K562 (cell line): ENCODE data around the gene VPS37D. TPM values are rescaled to one million over a fixed set of nuclear protein-coding genes. Genes with fewer than 3 reads are reported as not detected.

Experiments used
- BCL6 ChIP-seq: fragments of 250-450 bp; sonication (Bioruptor Pico); IDR thresholded peaks from 2 replicates; pipeline ENCODE4 v1.4.0; 2020
- BRCA1 ChIP-seq, 2 experiments: fragments of 450-650 bp in 1 of 2; sonication (generic) in 1 of 2; formaldehyde crosslinking in 1 of 2; IDR thresholded peaks; 2 replicates each; pipeline versions ENCODE4 v1.5.0 to v1.6.1; 2017 to 2020; ENCODE audit warnings: mild to moderate bottlenecking in 1 of 2, missing genetic modification reagents in 1 of 2
- CC2D1A ChIP-seq: fragments of 450-650 bp; IDR thresholded peaks from 2 replicates; pipeline ENCODE4 v1.6.1; 2017; ENCODE audit warnings: mild to moderate bottlenecking
- COPS2 ChIP-seq: fragments of 450-650 bp; conservative IDR thresholded peaks from 2 replicates; pipeline ENCODE4 v1.6.1; 2016; ENCODE audit warnings: mild to moderate bottlenecking, moderate library complexity
- ESRRB ChIP-seq: fragments of 250-450 bp; sonication (Bioruptor Pico); IDR thresholded peaks from 2 replicates; pipeline ENCODE4 v1.5.0; 2020; ENCODE audit warnings: mild to moderate bottlenecking, moderate library complexity, borderline replicate concordance
- FOS ChIP-seq: IDR thresholded peaks from 3 replicates; pipeline ENCODE4 v1.6.1; 2011; ENCODE audit not compliant: insufficient read length; ENCODE audit errors: extremely low read depth
- PYGO2 ChIP-seq: fragments of 450-650 bp; IDR thresholded peaks from 2 replicates; pipeline ENCODE4 v1.6.1; 2016; ENCODE audit warnings: mild to moderate bottlenecking, missing genetic modification characterization, moderate library complexity, missing compliant biosample characterization
- RUNX1 ChIP-seq: sonication (generic); IDR thresholded peaks from 2 replicates; pipeline ENCODE4 v1.6.1; 2016; ENCODE audit warnings: antibody characterized with exemption, low read depth
- TCF7 ChIP-seq: sonication (generic); IDR thresholded peaks from 2 replicates; pipeline ENCODE4 v1.6.1; 2016; ENCODE audit warnings: antibody characterized with exemption, borderline replicate concordance
- ZBTB8A ChIP-seq: fragments of 450-650 bp; IDR thresholded peaks from 2 replicates; pipeline ENCODE4 v1.6.1; 2018; ENCODE audit warnings: mild to moderate bottlenecking, moderate library complexity; ENCODE audit not compliant: partially characterized antibody
- ZNF12 ChIP-seq: sonication (generic); formaldehyde crosslinking; IDR thresholded peaks from 2 replicates; pipeline ENCODE4 v1.4.0; 2020; ENCODE audit warnings: mild to moderate bottlenecking, missing genetic modification reagents
- ZNF134 ChIP-seq: fragments of 250-450 bp; sonication (Bioruptor Pico); conservative IDR thresholded peaks from 2 replicates; pipeline ENCODE4 v1.4.0; 2020
- ZNF311 ChIP-seq: fragments of 250-450 bp; sonication (Bioruptor Pico); IDR thresholded peaks from 2 replicates; pipeline ENCODE4 v1.4.0; 2020; ENCODE audit warnings: mild to moderate bottlenecking, moderate library complexity
- ZNF445 ChIP-seq: fragments of 250-450 bp; sonication (Bioruptor Pico); IDR thresholded peaks from 2 replicates; pipeline ENCODE4 v1.4.0; 2020; ENCODE audit warnings: low read depth, mild to moderate bottlenecking, moderate library complexity
- ZNF644 ChIP-seq: fragments of 200-800 bp; sonication (Bioruptor generic); IDR thresholded peaks from 2 replicates; pipeline ENCODE4 v1.6.1; 2016; ENCODE audit warnings: low read depth, missing genetic modification characterization, missing compliant biosample characterization
- ZNF696 ChIP-seq: fragments of 250-450 bp; sonication (Bioruptor Pico); conservative IDR thresholded peaks from 2 replicates; pipeline ENCODE4 v1.4.0; 2020; ENCODE audit warnings: mild to moderate bottlenecking, moderate library complexity
- polyA plus RNA-seq, 8 experiments: library from polyadenylated mRNA; depleted of rRNA in 4 of 8; stranded (reverse) in 5 of 8; unstranded in 3 of 8; fragments of >200 nt; fragmentation: Nextera tagmentation in 2 of 8; fragmentation: Illumina TruSeq in 1 of 8; extraction: Ambion mirVana in 2 of 8; extraction: Trizol in 1 of 8; gene quantifications; 2 replicates each; pipeline versions ENCODE4 v1.2.1 to v1.2.3, GENCODE V29; 2011 to 2014; ENCODE audit warnings: inconsistent platforms in 1 of 8, missing spikeins in 1 of 8
- total RNA-seq, 7 experiments: library from RNA; depleted of rRNA in 6 of 7; stranded (reverse); fragments of >200 nt in 6 of 7; fragmentation: Illumina TruSeq in 2 of 7; extraction: Trizol in 2 of 7; gene quantifications; 2 replicates each; pipeline versions ENCODE4 v1.2.1 to v1.2.3, GENCODE V29; 2011 to 2021; ENCODE audit warnings: low replicate concordance in 1 of 7
- TF ChIP-seq, protein P1 (sequence below): IDR thresholded peaks from 2 replicates; pipeline ENCODE4 v1.6.1; 2011; ENCODE audit warnings: borderline replicate concordance, low read depth, mild to moderate bottlenecking, moderate library complexity, low read length; ENCODE audit not compliant: insufficient read depth, poor library complexity, severe bottlenecking
- TF ChIP-seq, protein P2 (sequence below): IDR thresholded peaks from 2 replicates; pipeline ENCODE4 v1.6.1; 2014; ENCODE audit warnings: antibody characterized with exemption
- TF ChIP-seq, protein P3 (sequence below): fragments of 250-450 bp; sonication (Bioruptor Pico); IDR thresholded peaks from 2 replicates; pipeline ENCODE4 v1.8.0; 2022; ENCODE audit warnings: moderate library complexity, mild to moderate bottlenecking, inconsistent platforms
- TF ChIP-seq, protein P4 (sequence below): fragments of 450-650 bp; IDR thresholded peaks from one replicate; pipeline ENCODE4 v1.6.1; 2018; ENCODE audit warnings: mild to moderate bottlenecking, moderate library complexity; ENCODE audit not compliant: partially characterized antibody
- TF ChIP-seq, protein P5 (sequence below): fragments of 450-650 bp; IDR thresholded peaks from 2 replicates; pipeline ENCODE4 v1.6.1; 2018; ENCODE audit warnings: mild to moderate bottlenecking, low read depth; ENCODE audit not compliant: partially characterized antibody

The VPS37D gene
- total and polyA plus RNA-seq, 9 of the 15 experiments (the other 6 are each of a cell fraction or from before 2014, with no cell fraction given): 0.25 to 2.3 (median 1.0) TPM; not detected in 3

DNA sequence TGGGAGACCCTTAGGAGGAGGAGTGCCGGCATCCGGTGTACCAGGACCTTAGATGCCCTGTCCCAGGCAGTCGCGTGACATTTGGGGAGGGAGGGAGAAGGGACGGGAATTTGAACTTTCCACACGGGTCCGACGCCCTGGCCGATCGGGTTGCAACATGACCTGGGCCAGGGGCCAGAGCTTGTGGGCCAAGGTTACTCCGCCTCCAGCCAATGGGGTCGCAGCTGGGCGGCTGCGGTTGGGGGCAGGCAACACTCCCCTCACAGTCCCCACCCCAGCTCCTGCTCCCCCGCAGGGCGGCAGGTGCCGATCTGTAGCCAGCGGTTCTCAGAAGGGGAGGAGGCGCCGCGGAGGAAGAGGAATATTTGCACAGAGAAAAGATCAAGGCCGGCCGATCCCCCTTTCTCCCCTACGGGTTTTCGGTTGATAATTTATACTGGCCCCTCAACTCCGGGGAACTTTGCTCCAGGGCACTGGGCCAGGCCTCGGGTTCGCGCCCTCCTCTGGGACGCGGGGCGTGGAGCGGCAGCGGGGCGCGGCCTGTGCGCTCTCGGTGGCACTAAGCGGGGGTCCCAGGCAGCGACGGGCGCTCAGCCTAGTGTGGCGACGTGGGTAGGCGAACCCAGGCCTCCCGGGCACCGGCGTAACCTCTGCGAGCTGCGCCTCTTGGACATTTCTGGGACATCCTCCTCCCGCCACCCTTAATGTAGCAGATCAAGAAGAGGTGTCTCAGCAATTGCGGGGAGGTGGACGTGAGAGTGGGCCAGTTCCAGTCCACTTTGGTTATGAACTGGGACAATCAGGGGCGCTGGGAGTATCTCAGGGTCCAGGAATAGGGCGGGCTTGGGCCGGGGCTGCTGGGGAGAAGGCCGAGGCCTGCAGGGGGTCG, 44.5 kb upstream of the VPS37D start (continued):
- TF ChIP-seq, protein P1, sequence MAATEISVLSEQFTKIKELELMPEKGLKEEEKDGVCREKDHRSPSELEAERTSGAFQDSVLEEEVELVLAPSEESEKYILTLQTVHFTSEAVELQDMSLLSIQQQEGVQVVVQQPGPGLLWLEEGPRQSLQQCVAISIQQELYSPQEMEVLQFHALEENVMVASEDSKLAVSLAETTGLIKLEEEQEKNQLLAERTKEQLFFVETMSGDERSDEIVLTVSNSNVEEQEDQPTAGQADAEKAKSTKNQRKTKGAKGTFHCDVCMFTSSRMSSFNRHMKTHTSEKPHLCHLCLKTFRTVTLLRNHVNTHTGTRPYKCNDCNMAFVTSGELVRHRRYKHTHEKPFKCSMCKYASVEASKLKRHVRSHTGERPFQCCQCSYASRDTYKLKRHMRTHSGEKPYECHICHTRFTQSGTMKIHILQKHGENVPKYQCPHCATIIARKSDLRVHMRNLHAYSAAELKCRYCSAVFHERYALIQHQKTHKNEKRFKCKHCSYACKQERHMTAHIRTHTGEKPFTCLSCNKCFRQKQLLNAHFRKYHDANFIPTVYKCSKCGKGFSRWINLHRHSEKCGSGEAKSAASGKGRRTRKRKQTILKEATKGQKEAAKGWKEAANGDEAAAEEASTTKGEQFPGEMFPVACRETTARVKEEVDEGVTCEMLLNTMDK: no peak
- TF ChIP-seq, protein P2, sequence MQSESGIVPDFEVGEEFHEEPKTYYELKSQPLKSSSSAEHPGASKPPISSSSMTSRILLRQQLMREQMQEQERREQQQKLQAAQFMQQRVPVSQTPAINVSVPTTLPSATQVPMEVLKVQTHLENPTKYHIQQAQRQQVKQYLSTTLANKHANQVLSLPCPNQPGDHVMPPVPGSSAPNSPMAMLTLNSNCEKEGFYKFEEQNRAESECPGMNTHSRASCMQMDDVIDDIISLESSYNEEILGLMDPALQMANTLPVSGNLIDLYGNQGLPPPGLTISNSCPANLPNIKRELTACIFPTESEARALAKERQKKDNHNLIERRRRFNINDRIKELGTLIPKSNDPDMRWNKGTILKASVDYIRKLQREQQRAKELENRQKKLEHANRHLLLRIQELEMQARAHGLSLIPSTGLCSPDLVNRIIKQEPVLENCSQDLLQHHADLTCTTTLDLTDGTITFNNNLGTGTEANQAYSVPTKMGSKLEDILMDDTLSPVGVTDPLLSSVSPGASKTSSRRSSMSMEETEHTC: peak; percentile 71
- no peak for TF ChIP-seq PYGO2
- TF ChIP-seq BCL6 (CRISPR knock-in tag): no peak
- no peak for TF ChIP-seq ZNF445
- TF ChIP-seq ZNF311 (CRISPR knock-in tag): no peak
- no peak for TF ChIP-seq ZNF134 (CRISPR knock-in tag)
- TF ChIP-seq, protein P3, sequence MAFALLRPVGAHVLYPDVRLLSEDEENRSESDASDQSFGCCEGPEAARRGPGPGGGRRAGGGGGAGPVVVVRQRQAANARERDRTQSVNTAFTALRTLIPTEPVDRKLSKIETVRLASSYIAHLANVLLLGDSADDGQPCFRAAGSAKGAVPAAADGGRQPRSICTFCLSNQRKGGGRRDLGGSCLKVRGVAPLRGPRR: no peak
- no peak for TF ChIP-seq FOS
- TF ChIP-seq RUNX1: peak; percentile 27; the same call in 1 of the 2 replicates
- TF ChIP-seq TCF7: no peak
- no peak for TF ChIP-seq ESRRB (CRISPR knock-in tag)
- 0 out of 2 replicates have a peak, but pooled peaks have one; percentile 4 for TF ChIP-seq ZNF12 (CRISPR knock-in tag)
- TF ChIP-seq, protein P4, sequence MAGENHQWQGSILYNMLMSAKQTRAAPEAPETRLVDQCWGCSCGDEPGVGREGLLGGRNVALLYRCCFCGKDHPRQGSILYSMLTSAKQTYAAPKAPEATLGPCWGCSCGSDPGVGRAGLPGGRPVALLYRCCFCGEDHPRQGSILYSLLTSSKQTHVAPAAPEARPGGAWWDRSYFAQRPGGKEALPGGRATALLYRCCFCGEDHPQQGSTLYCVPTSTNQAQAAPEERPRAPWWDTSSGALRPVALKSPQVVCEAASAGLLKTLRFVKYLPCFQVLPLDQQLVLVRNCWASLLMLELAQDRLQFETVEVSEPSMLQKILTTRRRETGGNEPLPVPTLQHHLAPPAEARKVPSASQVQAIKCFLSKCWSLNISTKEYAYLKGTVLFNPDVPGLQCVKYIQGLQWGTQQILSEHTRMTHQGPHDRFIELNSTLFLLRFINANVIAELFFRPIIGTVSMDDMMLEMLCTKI: no peak
- no peak for TF ChIP-seq COPS2
- TF ChIP-seq ZNF644 (tag): no peak
- TF ChIP-seq CC2D1A: peak; percentile 52
- no peak for TF ChIP-seq ZNF696 (CRISPR knock-in tag)
- TF ChIP-seq BRCA1 (IDR thresholded peaks at IDR 0.05): no peak
- TF ChIP-seq BRCA1 (CRISPR knock-in tag; IDR thresholded peaks at IDR 0.05): no peak
- TF ChIP-seq, protein P5, sequence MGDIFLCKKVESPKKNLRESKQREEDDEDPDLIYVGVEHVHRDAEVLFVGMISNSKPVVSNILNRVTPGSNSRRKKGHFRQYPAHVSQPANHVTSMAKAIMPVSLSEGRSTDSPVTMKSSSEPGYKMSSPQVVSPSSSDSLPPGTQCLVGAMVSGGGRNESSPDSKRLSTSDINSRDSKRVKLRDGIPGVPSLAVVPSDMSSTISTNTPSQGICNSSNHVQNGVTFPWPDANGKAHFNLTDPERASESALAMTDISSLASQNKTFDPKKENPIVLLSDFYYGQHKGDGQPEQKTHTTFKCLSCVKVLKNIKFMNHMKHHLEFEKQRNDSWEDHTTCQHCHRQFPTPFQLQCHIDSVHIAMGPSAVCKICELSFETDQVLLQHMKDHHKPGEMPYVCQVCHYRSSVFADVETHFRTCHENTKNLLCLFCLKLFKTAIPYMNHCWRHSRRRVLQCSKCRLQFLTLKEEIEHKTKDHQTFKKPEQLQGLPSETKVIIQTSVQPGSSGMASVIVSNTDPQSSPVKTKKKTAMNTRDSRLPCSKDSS: no peak
- no peak for TF ChIP-seq ZBTB8A
